HS-27A (cell line): Measurements from ENCODE around the gene AQP11.
A peak's percentile ranks its signal among the peaks of the same experiment; 100 is the strongest.
"Not testable (repeated sequence)": the region's sequence is repeated elsewhere in the genome, so short reads cannot be mapped to it uniquely, and the experiment has no call there.

Source experiments
- DNase-seq: peaks from one replicate; pipeline ENCODE4 v3.0.0-alpha.2; 2012; ENCODE audit warnings: low read depth, missing footprints

Gene AQP11, protein sequence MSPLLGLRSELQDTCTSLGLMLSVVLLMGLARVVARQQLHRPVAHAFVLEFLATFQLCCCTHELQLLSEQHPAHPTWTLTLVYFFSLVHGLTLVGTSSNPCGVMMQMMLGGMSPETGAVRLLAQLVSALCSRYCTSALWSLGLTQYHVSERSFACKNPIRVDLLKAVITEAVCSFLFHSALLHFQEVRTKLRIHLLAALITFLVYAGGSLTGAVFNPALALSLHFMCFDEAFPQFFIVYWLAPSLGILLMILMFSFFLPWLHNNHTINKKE

DNA sequence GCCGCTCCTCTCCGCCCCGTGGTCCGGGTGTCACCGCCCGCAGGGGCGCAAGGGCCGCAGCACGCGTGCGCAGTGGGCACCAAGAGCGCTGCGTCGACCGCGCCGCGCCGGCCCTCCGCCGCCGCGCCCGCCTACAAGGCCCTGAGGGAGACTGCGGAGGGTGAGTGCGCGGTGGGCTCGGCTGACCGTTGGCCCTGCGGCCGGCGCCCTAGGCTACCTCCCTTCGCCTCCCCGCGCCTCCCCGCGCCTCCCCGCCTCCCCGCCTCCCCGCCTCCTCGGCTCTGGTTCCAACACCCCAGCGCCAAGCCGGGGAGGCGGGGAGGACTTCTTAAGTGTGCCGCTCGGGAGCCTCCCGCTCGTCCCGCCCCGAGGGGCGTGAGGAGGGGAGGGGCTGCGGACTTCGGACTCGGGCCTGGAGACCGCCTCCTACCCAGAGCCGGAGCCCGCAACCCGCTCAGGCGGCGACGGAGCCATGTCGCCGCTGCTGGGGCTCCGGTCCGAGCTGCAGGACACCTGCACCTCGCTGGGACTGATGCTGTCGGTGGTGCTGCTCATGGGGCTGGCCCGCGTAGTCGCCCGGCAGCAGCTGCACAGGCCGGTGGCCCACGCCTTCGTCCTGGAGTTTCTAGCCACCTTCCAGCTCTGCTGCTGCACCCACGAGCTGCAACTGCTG lies at the start of gene AQP11:
Gene AQP11, plus strand, starts transcription at position 433 of the 673 bp plus-strand sequence. Its CDS starts 40 bp downstream, at position 473.
- DNase-seq: peak; percentile 48

DNA sequence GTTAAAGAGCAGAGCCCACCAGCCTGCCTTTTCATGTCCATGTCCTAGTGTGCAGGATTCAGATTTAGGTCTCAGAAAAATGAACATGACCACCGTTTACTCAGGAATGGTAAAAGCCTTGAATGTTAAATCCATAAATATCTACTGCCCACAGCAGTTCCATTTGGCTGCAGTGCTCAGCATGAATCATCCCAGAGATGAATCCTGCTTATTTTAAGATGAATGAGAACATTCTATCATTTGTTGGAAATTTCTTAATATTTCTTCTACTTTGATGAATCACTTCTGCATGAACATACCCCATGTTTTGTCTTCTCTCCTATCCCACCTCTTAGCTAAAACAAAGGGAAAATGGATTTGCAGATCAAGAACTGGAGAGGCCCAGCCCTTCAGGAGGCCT lies 47.5 kb upstream of the AQP11 start:
- no peak for DNase-seq

DNA sequence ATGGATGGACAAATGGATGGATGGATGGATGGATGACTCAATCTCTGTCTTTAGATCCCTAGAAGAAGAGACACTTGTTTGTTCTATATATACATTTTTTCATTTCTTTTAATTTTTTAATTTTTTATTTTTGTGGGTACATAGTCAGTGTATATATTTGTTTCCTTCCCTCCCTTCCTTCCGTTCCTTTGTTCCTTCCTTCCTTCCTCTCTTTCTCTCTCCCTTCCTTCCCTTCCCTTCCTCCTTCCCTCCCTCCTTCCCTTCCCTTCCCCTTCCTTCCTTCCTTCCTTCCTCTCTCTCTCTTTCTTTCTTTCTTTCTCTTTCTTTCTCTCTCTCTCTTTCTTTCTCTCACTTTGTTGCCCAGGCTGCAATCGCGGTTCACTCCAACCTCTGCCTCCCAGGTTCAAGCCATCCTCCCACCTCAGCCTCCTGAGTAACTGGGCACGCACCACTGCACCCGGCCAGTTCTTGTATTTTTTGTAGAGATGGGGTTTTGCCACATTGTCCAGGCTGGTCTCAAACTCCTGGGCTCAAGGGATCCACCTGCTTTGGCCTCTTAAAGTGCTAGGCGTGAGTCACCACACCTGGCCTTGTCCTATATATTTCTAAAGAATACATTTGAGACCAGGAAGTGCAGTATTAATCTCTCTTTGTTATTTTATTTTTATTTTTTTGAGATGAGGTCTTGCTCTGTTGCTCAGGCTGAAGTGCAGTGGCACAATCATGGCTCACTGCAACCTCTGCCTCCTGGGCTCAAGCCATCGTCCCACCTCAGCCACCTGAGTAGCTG lies 42.5 kb upstream of the AQP11 start:
- DNase-seq: no peak

DNA sequence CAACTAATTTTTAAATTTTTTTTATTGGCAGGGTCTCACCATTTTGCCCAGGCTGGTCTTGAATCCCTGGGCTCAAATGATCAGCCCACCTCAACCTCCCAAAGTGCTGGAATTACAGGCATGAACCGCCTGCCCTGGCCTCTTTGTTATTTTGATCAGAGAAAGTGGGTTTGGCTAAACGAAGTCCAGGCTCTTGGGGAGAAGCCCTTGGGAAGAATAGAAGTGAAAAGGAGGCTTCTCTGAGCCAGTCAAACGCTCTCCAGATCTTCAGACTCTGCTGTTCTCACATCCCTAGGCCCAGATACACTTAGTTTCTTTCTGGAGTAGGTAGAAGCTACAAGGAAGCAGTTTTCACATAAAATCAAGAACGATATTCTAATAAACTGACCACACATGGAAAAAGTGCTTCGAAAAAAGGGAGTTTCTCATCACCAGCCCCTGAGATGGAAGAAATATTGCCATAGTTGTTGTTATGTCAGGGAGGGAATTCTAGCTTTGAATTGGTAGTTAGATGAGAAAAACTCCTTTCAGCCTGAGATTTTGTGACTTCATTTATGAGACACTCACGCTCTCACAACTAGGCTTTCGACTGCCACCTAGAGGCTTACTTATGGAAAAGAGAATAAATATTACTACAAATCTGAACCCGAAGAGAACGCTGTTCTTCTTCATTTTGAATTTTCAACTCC lies 41.7 kb upstream of the AQP11 start:
- peak; percentile 34 for DNase-seq

DNA sequence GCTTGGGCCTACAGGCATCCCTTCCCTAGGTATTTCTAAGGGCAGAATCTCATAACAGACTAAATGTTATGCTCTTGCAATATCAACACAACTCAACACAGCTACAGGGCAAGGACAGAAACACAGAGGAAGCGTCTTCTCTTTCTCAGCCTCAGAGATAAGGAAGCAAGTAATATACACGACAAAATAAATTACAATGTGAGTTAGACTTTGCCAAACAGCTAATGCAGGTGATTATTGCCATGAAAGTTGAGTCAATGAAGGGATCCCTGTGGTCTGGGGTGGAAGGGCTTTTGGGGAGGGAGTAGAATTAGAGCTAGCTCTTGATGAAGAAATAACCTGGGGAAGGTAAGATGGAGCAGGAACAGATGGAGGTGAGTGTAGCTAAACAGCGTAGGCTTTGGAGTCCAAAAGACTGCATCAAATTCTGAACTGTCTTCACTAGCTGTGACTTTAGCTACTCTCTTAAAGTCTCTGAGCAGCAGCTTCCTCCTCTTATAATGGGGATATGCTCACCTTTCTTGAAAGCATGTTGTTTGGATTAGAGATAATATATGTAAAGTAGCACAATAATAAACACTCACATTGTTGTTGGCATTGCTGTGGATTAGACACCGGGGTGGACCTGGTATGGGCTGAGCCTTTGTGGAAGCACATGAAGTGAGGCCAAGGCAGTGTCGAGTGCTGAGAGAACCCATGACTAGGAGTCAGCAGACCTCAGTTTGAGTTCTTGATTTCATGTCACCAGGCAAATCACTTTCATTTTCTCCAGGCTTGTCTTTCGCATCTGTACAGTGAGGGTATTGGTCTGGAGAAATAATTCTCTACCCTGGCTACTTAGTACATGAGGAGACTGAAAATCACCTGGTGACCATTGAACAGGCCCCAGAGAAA lies 41.0 kb upstream of the AQP11 start:
- no peak for DNase-seq

DNA sequence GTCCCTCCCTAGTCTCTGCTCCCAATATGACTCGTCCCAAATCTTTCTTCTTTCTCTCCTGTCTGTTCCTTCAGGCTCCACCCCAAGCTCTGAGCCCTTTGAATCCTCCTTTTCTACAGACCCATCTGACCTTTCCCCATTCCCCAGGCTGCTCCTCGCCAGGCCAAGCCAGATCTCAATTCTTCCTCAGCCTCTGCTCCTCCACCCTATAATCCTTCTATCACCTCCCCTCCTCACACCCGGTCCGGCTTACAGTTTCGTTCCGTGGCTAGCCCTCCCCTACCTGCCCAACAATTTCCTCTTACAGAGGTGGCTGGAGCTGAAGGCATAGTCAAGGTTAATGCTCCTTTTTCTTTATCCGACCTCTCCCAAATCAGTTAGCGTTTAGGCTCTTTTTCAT lies 38.3 kb upstream of the AQP11 start:
- not testable (repeated sequence) for DNase-seq

DNA sequence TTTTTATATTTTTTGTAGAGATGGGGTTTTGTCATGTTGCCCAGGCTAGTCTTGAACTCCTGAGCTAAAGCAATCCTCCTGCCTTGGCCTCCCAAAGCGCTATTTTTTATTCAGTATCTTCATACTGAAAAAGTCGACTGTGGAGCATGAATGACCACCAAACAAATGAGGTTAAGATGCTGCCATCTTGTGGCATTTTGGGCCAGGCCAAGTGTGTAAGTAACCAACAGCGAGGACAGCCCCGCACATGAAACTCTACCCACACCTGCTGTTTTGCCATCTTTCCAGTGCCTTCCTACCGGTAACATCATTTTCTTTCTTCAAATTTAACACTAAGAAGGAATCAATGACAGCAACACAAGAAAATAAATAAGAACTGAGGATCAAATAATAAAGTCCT lies 32.2 kb upstream of the AQP11 start:
- DNase-seq: no peak

DNA sequence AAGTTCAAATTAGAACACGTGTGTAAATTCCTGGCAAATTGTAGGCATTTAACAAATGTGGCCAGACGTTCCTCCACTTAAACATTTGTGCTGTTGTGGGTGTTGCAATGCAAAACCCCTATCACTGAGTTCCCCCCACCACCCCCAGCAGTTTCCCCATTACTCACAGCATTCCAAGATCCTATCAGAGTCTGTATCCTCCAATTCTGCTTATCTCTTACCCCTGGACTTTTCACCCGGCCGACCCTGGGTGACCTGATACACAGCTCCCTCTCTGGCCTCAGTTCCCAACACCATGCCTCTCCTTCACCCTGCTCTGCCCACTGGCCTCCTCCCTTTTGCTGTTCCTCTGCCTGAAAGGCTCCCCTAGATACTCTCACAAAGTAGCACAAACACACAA lies 31.4 kb upstream of the AQP11 start:
- DNase-seq: no peak

DNA sequence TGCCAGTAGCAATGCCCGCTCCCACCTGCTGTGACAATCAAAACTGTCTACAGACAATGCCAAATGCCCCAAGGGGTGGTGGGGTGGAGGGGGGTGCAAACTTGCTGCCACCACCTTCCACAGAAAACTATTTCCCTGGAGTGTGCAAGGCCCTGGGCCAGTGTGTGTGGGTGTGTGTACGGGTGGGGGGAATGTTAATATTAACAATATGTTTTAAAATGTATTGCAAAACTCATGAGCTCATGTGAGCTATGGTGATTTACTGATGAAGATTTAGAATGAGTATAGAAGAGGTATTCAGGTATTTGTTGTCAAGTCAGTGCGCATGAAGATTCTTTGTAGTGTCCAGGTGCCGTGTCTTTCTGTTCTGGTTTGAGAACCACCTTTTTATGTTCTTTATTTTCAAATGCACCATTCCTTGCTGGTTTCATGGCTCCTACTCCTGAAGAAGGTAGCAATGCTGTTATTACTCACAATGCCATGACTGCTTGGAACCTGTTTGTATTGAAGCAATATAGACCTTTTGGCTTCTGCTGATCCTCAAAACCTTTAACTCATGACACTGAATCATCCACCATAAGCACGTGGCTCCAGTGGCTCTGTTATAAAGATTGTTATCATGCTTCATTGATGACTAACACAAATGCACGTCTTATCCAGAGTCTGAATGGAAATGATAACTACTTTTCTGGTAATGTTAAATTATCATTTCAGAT lies 29.9 kb upstream of the AQP11 start:
- peak; percentile 86 for DNase-seq

DNA sequence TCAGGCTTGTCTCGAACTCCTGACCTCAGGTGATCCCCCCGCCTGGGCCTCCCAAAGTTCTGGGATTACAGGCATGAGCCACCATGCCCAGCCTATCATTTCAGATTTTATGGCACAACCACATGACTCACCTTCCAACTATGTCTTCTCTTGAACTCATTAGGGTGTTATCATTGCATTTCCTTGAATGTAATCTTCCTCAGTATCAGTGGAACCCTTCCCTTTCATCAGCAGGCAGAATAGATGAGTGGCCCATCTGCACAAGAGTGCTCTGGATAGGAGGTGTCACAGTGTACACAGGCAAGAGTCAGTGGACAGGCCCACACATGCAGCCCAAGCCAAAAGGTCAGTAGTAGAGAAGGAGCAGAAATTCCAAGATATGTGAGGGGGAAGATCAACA lies 29.1 kb upstream of the AQP11 start:
- peak; percentile 78 for DNase-seq

DNA sequence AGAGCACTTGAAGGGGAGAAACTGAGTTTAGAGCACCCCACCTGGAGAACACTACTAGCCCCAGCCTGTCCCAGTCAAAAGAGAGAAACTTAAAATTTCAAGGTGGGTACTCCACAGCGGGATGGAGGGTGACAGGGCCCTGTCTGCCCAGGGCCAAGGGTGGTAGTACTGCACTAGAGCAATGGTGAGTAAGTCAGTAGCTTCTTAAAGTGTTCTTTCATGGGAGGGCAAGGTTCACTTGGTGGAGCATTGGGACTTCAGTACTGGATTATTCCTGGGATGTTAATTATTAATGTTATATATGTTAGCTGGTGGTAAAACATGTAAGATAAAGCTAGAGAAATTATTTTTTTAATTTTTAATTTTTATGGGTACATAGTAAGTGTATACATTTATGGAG lies 28.5 kb upstream of the AQP11 start:
- no peak for DNase-seq

DNA sequence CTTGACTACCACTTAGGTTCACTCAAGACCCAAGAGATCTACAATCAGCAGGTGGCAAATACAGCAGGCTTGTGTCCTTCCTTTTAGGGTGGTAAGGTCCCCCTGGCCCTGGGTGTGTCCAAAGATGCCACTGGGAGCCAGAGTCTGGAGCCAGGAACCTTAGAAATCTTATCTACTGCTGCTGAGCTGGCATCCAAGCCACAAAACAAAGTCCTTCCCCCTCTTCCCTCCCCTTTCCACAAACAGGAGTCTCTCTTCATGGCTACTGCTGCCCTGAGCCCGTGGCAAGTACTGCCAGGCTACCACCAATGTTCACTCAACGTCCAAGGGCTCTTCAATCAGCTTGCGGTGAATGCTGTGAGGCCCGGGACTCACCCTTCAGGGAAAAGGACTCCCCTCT lies 21.4 kb upstream of the AQP11 start:
- no peak for DNase-seq

DNA sequence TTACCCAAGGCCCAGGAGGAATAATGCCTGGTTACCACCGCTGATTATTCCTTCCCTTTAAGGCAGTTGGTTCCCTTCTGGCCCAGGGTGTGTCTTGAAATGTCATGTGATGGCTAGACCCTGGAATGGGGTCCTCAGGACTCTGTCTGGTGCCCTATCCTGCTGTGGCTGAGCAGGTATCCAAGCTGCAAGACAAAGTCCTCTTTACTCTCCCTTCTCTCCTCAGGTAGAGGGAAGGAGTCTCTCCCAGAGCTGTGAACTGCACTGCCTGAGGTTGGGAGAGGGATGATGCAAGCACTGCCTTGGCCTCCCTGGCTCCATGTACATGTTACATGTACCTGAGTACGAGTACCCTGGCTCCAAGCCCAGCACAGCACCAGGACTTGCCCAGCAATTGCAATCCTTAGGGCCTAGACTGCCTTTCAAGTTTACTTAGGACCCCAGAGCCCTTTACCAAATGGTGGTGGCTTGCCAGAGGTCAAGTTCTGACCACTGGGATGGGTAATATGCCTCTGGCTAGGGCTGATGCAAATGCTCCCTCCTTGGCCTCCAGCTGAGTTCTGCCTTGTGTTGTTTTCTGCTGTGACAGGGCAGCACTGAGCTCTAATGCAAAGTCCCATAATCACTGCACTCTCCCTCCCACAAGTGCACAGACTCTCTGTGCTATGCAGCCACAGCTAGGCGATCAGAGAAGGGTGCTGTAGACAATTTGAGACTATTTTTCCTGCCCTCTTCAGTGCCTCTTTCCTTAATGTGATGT lies 20.7 kb upstream of the AQP11 start:
- no peak for DNase-seq

DNA sequence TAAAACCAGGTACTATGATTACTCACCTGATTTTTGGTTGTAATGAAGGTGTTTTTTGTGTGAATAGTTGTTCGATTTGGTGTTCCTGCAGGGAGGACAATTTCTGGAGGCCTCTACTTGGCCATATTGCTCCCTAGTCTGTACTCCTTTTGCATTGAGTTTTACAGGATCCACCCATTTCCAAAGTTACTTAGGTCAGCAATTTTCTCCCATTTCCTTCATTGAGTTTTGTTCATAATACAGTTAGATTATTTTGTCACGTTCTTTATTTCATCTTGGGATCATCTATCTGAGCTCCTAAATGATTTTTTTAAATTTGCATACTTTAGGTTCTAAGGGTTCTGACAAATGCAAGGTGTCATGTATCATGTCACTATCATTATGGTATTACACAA lies 20.1 kb upstream of the AQP11 start:
- DNase-seq: no peak

DNA sequence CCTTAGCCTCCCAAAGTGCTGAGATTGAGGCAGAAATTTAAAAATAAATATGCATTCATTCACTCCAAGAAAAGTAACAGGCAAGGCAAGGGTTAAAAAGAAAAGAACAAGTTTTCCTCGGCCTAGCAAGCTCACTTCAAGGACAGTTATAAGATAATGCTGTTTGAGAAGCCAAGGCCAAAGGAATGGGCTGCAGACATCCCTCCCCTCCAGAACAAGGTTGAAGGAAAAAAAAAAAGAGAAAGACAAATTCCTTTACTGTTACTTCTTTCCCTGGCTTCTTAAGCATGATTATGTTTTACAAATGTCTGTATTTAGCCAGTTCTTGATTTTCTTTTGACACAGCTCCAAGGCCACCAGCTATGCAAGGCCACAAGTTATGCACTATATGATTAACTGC lies 18.9 kb upstream of the AQP11 start:
- DNase-seq: not testable (repeated sequence)

DNA sequence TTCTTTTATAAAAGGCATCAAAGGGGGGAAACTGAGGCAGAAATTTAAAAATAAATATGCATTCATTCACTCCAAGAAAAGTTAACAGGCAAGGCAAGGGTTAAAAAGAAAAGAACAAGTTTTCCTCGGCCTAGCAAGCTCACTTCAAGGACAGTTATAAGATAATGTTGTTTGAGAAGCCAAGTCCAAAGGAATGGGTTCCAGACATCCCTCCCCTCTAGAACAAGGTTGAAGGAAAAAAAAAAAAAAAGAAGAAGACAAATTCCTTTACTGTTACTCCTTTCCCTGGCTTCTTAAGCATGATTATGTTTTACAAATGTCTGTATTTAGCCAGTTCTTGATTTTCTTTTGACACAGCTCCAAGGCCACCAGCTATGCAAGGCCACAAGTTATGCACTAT lies 14.3 kb upstream of the AQP11 start:
- DNase-seq: not testable (repeated sequence)

DNA sequence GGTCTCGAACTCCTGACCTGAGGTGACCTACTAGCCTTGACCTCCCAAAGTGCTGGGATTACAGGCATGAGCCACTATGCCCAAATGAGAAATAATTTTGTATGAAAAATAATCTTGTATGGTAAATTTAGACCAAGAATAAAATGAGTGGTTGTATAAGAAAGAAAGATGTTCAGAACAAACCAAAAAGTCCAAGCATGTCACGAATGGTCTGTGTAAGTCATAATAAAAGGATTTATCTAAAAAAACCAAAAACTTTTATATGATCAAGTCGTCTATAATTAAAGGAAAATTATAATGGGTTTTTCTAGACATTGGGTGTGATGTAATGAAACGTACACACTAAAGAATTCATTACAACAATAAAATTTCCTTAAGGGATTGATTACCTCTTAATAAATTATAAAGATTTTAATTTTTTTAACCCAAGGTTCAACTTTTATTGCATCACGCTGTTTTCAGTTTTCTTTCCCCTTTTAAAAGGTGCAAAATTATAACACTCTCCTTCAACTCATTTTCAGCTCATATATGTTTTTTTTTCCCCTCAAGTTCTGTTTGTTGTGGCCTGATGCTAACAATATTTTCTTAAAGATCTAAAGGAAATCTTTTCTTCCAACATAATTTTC lies 8.9 kb upstream of the AQP11 start:
- DNase-seq: no peak

DNA sequence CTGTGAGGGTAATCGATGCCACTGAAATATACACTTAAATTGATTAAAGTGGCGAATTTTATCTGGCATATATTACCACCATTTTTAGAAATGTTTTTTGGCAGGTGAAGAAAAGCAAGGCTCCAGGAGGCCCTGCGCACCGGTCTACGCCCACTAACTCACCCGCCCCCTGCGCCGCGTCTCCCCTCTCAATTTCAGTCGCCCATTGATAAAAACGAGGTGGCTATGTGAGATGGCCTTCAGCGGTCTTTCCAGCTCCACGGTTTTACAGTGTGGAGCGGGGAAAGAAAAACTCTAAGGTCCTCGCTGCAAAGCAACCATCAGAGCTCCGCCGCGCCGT lies 602 bp upstream of the AQP11 start:
- no peak for DNase-seq

DNA sequence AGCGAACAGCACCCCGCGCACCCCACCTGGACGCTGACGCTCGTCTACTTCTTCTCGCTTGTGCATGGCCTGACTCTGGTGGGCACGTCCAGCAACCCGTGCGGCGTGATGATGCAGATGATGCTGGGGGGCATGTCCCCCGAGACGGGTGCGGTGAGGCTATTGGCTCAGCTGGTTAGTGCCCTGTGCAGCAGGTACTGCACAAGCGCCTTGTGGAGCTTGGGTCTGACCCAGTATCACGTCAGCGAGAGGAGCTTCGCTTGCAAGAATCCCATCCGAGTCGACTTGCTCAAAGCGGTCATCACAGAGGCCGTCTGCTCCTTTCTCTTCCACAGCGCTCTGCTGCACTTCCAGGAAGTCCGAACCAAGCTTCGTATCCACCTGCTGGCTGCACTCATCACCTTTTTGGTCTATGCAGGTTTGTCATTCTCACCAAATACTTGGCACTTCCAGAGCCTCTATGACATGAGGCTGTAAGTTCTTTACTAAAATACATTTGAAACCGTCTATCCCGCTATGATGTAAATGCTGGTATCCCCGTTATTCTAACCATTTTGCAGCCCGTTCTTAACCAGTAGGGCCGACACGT lies 535 bp downstream of the AQP11 start:
- DNase-seq: no peak
